IMR-90 (cell line): ENCODE data around the gene PIK3IP1. TPM values are rescaled to one million over a fixed set of nuclear protein-coding genes. Genes with fewer than 3 reads are reported as not detected.

Experiments
- ATAC-seq: fragments of 200-7000 bp; cut with Tn5 transposase; 2 replicates; pipeline ENCODE4 v1.9.1; 2020; ENCODE audit warnings: low read depth, mild to moderate bottlenecking, moderate library complexity
- BruUV-seq: library from RNA; stranded (reverse); fragments of 400-500 nt; replicated peaks from 2 replicates; lab custom pipeline; 2021; lab: Mats Ljungman, UMichigan
- CTCF ChIA-PET: fragments of 300-600 bp; formaldehyde crosslinking; extraction: SDS; loops from one replicate; lab custom pipeline; 2021; ENCODE audit warnings: antibody characterized with exemption; lab: Yijun Ruan, JAX
- POLR2A ChIA-PET: fragments of 300-600 bp; sonication (Branson Sonifier 250); formaldehyde crosslinking; loops from one replicate; lab custom pipeline; 2022; ENCODE audit warnings: antibody characterized with exemption; ENCODE audit not compliant: unreplicated experiment; lab: Charles Lee
- DNase-seq: peaks from one replicate; pipeline ENCODE4 v3.0.0; 2013
- H2AFZ ChIP-seq: replicated peaks from 2 replicates; pipeline ENCODE3; 2013; ENCODE audit warnings: low read length, mild to moderate bottlenecking; ENCODE audit not compliant: poor library complexity
- H2AK5ac ChIP-seq: 2 replicates; pipeline ENCODE4 v1.6.1; 2013; ENCODE audit warnings: low read depth, low read length, inconsistent platforms
- H2AK9ac ChIP-seq: replicated peaks from 2 replicates; pipeline ENCODE3; 2013; ENCODE audit warnings: mild to moderate bottlenecking, low read depth, low read length, moderate library complexity; ENCODE audit not compliant: poor library complexity
- H2BK120ac ChIP-seq: 2 replicates; pipeline ENCODE4 v1.6.1; 2013; ENCODE audit warnings: low read depth, low read length, inconsistent platforms
- H2BK15ac ChIP-seq: 3 replicates; pipeline ENCODE4 v1.6.1; 2013; ENCODE audit warnings: low read depth, low read length, inconsistent platforms
- H2BK20ac ChIP-seq: 2 replicates; pipeline ENCODE4 v1.6.1; 2013; ENCODE audit warnings: low read depth, mild to moderate bottlenecking, inconsistent platforms, low read length, moderate library complexity
- H2BK5ac ChIP-seq: 2 replicates; pipeline ENCODE4 v1.6.1; 2013; ENCODE audit warnings: mild to moderate bottlenecking, low read depth, low read length, inconsistent platforms; ENCODE audit not compliant: poor library complexity, severe bottlenecking
- H3K14ac ChIP-seq: replicated peaks from 2 replicates; pipeline ENCODE4 v1.6.1; 2013; ENCODE audit warnings: low read depth, low read length, inconsistent platforms
- H3K18ac ChIP-seq: 2 replicates; pipeline ENCODE4 v1.6.1; 2013; ENCODE audit warnings: low read depth, low read length, control low read depth
- H3K23ac ChIP-seq: 2 replicates; pipeline ENCODE4 v1.6.1; 2013; ENCODE audit warnings: low read depth, low read length, inconsistent platforms
- H3K27ac ChIP-seq: 2 replicates; pipeline ENCODE4 v1.5.1; 2013; ENCODE audit warnings: mild to moderate bottlenecking, control low read depth, low read length; ENCODE audit not compliant: insufficient read depth
- H3K27me3 ChIP-seq: 2 replicates; pipeline ENCODE4 v1.6.1; 2013; ENCODE audit warnings: low read length; ENCODE audit not compliant: control insufficient read depth, insufficient read depth
- H3K36me3 ChIP-seq: 2 replicates; pipeline ENCODE4 v1.6.1; 2013; ENCODE audit warnings: low read length, mixed read lengths; ENCODE audit not compliant: control insufficient read depth, insufficient read depth
- H3K4ac ChIP-seq: 2 replicates; pipeline ENCODE4 v1.6.1; 2013; ENCODE audit warnings: low read depth, low read length, inconsistent platforms
- H3K4me1 ChIP-seq: 2 replicates; pipeline ENCODE4 v1.6.1; 2013; ENCODE audit warnings: low read length, mixed read lengths; ENCODE audit not compliant: control insufficient read depth, insufficient read depth
- H3K4me2 ChIP-seq: 2 replicates; pipeline ENCODE4 v1.6.1; 2013; ENCODE audit warnings: low read depth, mild to moderate bottlenecking, control low read depth, low read length, moderate library complexity
- H3K4me3 ChIP-seq: 2 replicates; pipeline ENCODE4 v1.5.1; 2013; ENCODE audit warnings: low read depth, mild to moderate bottlenecking, control low read depth, low read length, moderate library complexity; ENCODE audit not compliant: insufficient read depth
- H3K56ac ChIP-seq: 2 replicates; pipeline ENCODE4 v1.6.1; 2013; ENCODE audit warnings: low read length, inconsistent platforms; ENCODE audit not compliant: insufficient read depth; ENCODE audit errors: extremely low read depth
- H3K79me1 ChIP-seq, 2 experiments: 2 replicates each; pipeline ENCODE4 v1.6.1; 2013; ENCODE audit warnings: low read length in 2 of 2, inconsistent platforms in 1 of 2, low read depth in 1 of 2
- H3K9ac ChIP-seq: 2 replicates; pipeline ENCODE4 v1.6.1; 2013; ENCODE audit warnings: low read depth, low read length, control low read depth
- H3K9me1 ChIP-seq: 2 replicates; pipeline ENCODE4 v1.6.1; 2013; ENCODE audit warnings: low read length, inconsistent platforms; ENCODE audit not compliant: insufficient read depth
- H3K9me3 ChIP-seq: 2 replicates; pipeline ENCODE4 v1.6.1; 2013; ENCODE audit warnings: low read length; ENCODE audit not compliant: control insufficient read depth, insufficient read depth
- H4K20me1 ChIP-seq: 2 replicates; pipeline ENCODE4 v1.6.1; 2013; ENCODE audit warnings: low read length, inconsistent platforms; ENCODE audit not compliant: insufficient read depth
- H4K5ac ChIP-seq: 2 replicates; pipeline ENCODE4 v1.6.1; 2013; ENCODE audit warnings: mild to moderate bottlenecking, low read depth, low read length, control low read depth
- H4K8ac ChIP-seq, 2 experiments: 2 replicates each; pipeline ENCODE4 v1.6.1; 2013; ENCODE audit warnings: low read depth in 2 of 2, low read length in 2 of 2, control low read depth in 1 of 2, inconsistent platforms in 1 of 2
- H4K91ac ChIP-seq: 2 replicates; pipeline ENCODE4 v1.6.1; 2013; ENCODE audit warnings: low read depth, low read length, inconsistent platforms; ENCODE audit not compliant: insufficient read depth
- BHLHE40 ChIP-seq: fragments of 150-350 bp; IDR thresholded peaks from 2 replicates; pipeline ENCODE4 v1.6.1; 2016; ENCODE audit warnings: mild to moderate bottlenecking, low read depth, low read length
- CEBPB ChIP-seq: IDR thresholded peaks from 2 replicates; pipeline ENCODE4 v1.6.1; 2012; ENCODE audit warnings: low read depth, low read length, improper control_type of control experiment
- CHD1 ChIP-seq: IDR thresholded peaks from 2 replicates; pipeline ENCODE4 v1.6.1; 2012; ENCODE audit warnings: low read depth, low read length, improper control_type of control experiment
- FOS ChIP-seq: fragments of 150-350 bp; IDR thresholded peaks from 2 replicates; pipeline ENCODE4 v1.6.1; 2016; ENCODE audit warnings: low read depth, low read length
- MAFK ChIP-seq: IDR thresholded peaks from 2 replicates; pipeline ENCODE4 v1.6.1; 2012; ENCODE audit warnings: low read depth, low read length, improper control_type of control experiment
- MAZ ChIP-seq: IDR thresholded peaks from 2 replicates; pipeline ENCODE4 v1.6.1; 2012; ENCODE audit warnings: low read depth, mild to moderate bottlenecking, low read length, improper control_type of control experiment, moderate library complexity, borderline replicate concordance
- MXI1 ChIP-seq: IDR thresholded peaks from 2 replicates; pipeline ENCODE4 v1.6.1; 2012; ENCODE audit warnings: low read depth, mild to moderate bottlenecking, low read length, moderate library complexity, borderline replicate concordance
- NFE2L2 ChIP-seq: fragments of 150-350 bp; IDR thresholded peaks from 2 replicates; pipeline ENCODE4 v1.6.1; 2016; ENCODE audit warnings: low read depth, mild to moderate bottlenecking, low read length
- POLR2A ChIP-seq: IDR thresholded peaks from 2 replicates; pipeline ENCODE4 v1.6.1; 2012; ENCODE audit warnings: mild to moderate bottlenecking, low read depth, low read length
- RAD21 ChIP-seq: IDR thresholded peaks from 2 replicates; pipeline ENCODE4 v1.6.1; 2012; ENCODE audit warnings: low read length, improper control_type of control experiment
- RCOR1 ChIP-seq: IDR thresholded peaks from 2 replicates; pipeline ENCODE4 v1.6.1; 2012; ENCODE audit warnings: mild to moderate bottlenecking, low read length, improper control_type of control experiment; ENCODE audit not compliant: insufficient replicate concordance
- RFX5 ChIP-seq: IDR thresholded peaks from 2 replicates; pipeline ENCODE4 v1.8.0; 2012; ENCODE audit warnings: low read depth, mild to moderate bottlenecking, low read length, moderate library complexity
- SMC3 ChIP-seq: fragments of 150-350 bp; IDR thresholded peaks from 2 replicates; pipeline ENCODE4 v1.6.1; 2016; ENCODE audit warnings: low read depth, mild to moderate bottlenecking, antibody characterized with exemption, low read length, moderate library complexity
- WGBS, 2 experiments: methylation state at CpG; one replicate each; pipeline versions ENCODE4 v1.1.5 to v1.1.7; 2013; ENCODE audit warnings: missing lambda C conversion rate in 2 of 2; ENCODE audit not compliant: insufficient read length in 1 of 2; ENCODE audit errors: extremely low coverage in 2 of 2; 5-methylcytosine and 5-hydroxymethylcytosine counted together
- dilution Hi-C: fragments of 300-500 bp; cut with HindIII; formaldehyde crosslinking; loops from one replicate; pipeline ENCODE4 v1.14.3; 2018; ENCODE audit warnings: low sequenced_read_pairs; ENCODE audit not compliant: unreplicated experiment
- in situ Hi-C: fragments of 300-500 bp; cut with MboI; formaldehyde crosslinking; loops from 3 replicates; pipeline ENCODE4 v1.14.3; 2019; ENCODE audit warnings: low sequenced_read_pairs, inconsistent platforms, mixed read lengths
- intact Hi-C: fragments of 100-400 bp; cut with micrococcal nuclease; formaldehyde crosslinking; loops from 2 replicates; pipeline ENCODE4 v1.10.0; 2022
- polyA plus RNA-seq, 3 experiments: library from polyadenylated mRNA; depleted of rRNA; stranded (reverse); fragments of >200 nt; gene quantifications; 2 replicates each; pipeline ENCODE4 v1.2.3, GENCODE V29; 2012; ENCODE audit warnings: low replicate concordance in 1 of 3
- total RNA-seq: library from RNA; depleted of rRNA; stranded (reverse); fragments of >200 nt; gene quantifications from 2 replicates; pipeline ENCODE4 v1.2.3, GENCODE V29; 2012
- TF ChIP-seq, protein P1 (sequence below): conservative IDR thresholded peaks from 2 replicates; pipeline ENCODE4 v1.5.1; 2012; ENCODE audit warnings: mild to moderate bottlenecking, low read depth, low read length, improper control_type of control experiment
- TF ChIP-seq, protein P2 (sequence below): fragments of 150-350 bp; IDR thresholded peaks from 2 replicates; pipeline ENCODE4 v1.6.1; 2017; ENCODE audit warnings: mild to moderate bottlenecking, antibody characterized with exemption, low read length, low read depth
- TF ChIP-seq, protein P3 (sequence below): fragments of 150-350 bp; IDR thresholded peaks from 2 replicates; pipeline ENCODE4 v1.6.1; 2016; ENCODE audit warnings: low read depth, mild to moderate bottlenecking, low read length, moderate library complexity, borderline replicate concordance

PIK3IP1 gene
- total and polyA plus RNA-seq, 2 of the 4 experiments (the other 2 are of a cell fraction), result 12.9 to 17.6 TPM

DNA sequence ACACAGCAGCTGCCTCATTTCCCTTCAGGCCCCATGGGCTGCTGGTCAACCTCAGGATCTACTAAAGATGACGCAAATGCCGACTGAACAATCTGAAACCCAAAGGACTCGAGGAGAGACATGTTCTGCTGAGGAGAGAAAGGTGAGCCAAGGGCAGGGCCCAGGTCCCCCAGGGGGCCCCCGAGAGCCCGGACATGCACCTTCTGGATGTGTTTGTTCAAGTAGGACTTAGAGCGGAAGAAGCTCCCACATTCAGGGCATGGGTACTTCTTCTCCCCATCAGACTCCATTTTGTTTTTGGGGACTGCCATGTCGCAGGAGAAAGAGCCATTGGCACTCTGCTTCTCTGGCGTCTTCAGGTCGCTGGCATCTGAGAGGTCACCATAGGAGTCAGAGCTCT lies 34.6 kb upstream of the PIK3IP1 start:
- POLR2A ChIA-PET, result no interaction called here
- H3K56ac ChIP-seq, result no peak overlapping the region

More for the DNA sequence above, 34.6 kb upstream of the PIK3IP1 start:
- Histone ChIP-seq H2BK5ac (no peak overlapping the region), H3K79me1 (peaks cover 6 to 24% of the 10 kb centered on the region in 2 experiments; a peak in 3 of 4 replicates), H3K23ac (no peak overlapping the region), H2BK15ac (no peak overlapping the region), H2BK120ac (no peak overlapping the region), H3K4ac (no peak overlapping the region), H3K4me3 (no peak overlapping the region), H2AK9ac (no peak overlapping the region), H3K36me3 (peaks cover 42% of the 10 kb centered on the region), H3K9ac (no peak overlapping the region), H4K5ac (no peak overlapping the region), H4K8ac (no peak overlapping the region), H3K9me1 (peaks cover 15% of the 10 kb centered on the region), H4K20me1 (peaks cover 7% of the 10 kb centered on the region; the same call in 1 of the 2 replicates), H2AFZ (no peak overlapping the region), H3K4me2 (no peak overlapping the region), H3K27me3 (no peaks in the 10 kb centered on the region), H3K18ac (no peak overlapping the region), H3K14ac (no peak overlapping the region), H3K4me1 (peaks cover 7% of the 10 kb centered on the region; the same call in 1 of the 2 replicates), H2AK5ac (no peak overlapping the region), H2BK20ac (no peak overlapping the region), H3K9me3 (no peaks in the 10 kb centered on the region), H4K91ac (no peak overlapping the region), H3K27ac (no peak overlapping the region)
- DNase-seq (no peak), ATAC-seq (no peak)
- in situ Hi-C loops, result no loop called here
- WGBS, 2 experiments, result 100% methylated on average over 2 of the region's 9 CpGs; no CpG with 5 or more reads in 1 of the 2 experiments
- TF ChIP-seq RAD21 (no peak), RFX5 (no peak), BHLHE40 (no peak), POLR2A (no peak), MAFK (no peak), MXI1 (no peak), SMC3 (no peak), CEBPB (no peak), NFE2L2 (no peak), MAZ (no peak), CHD1 (no peak), FOS (no peak), RCOR1 (no peak)
- TF ChIP-seq, protein P1, sequence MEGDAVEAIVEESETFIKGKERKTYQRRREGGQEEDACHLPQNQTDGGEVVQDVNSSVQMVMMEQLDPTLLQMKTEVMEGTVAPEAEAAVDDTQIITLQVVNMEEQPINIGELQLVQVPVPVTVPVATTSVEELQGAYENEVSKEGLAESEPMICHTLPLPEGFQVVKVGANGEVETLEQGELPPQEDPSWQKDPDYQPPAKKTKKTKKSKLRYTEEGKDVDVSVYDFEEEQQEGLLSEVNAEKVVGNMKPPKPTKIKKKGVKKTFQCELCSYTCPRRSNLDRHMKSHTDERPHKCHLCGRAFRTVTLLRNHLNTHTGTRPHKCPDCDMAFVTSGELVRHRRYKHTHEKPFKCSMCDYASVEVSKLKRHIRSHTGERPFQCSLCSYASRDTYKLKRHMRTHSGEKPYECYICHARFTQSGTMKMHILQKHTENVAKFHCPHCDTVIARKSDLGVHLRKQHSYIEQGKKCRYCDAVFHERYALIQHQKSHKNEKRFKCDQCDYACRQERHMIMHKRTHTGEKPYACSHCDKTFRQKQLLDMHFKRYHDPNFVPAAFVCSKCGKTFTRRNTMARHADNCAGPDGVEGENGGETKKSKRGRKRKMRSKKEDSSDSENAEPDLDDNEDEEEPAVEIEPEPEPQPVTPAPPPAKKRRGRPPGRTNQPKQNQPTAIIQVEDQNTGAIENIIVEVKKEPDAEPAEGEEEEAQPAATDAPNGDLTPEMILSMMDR, result no peak
- TF ChIP-seq, protein P2, sequence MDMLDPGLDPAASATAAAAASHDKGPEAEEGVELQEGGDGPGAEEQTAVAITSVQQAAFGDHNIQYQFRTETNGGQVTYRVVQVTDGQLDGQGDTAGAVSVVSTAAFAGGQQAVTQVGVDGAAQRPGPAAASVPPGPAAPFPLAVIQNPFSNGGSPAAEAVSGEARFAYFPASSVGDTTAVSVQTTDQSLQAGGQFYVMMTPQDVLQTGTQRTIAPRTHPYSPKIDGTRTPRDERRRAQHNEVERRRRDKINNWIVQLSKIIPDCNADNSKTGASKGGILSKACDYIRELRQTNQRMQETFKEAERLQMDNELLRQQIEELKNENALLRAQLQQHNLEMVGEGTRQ, result no peak
- TF ChIP-seq, protein P3, sequence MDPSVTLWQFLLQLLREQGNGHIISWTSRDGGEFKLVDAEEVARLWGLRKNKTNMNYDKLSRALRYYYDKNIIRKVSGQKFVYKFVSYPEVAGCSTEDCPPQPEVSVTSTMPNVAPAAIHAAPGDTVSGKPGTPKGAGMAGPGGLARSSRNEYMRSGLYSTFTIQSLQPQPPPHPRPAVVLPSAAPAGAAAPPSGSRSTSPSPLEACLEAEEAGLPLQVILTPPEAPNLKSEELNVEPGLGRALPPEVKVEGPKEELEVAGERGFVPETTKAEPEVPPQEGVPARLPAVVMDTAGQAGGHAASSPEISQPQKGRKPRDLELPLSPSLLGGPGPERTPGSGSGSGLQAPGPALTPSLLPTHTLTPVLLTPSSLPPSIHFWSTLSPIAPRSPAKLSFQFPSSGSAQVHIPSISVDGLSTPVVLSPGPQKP, result no peak
- CTCF ChIA-PET, result interaction anchor here (0.6 to 1.2 kb wide), 2 partner anchors 14 to 15 kb away, joined by 4 to 5 read pairs; no protein-coding TSS in a partner anchor
- intact Hi-C loops, result no loop called here
- no TSS peak for BruUV-seq
- dilution Hi-C loops, result no loop called here
